PC-3 (cell line): ENCODE results near the gene PTBP1.

Experiments used
- CTCF ChIP-seq: fragments of 300-600 bp; sonication (generic); conservative IDR thresholded peaks from 2 replicates; pipeline ENCODE4 v1.5.1; 2017; ENCODE audit warnings: antibody characterized with exemption, low read depth, mild to moderate bottlenecking, low read length
- EZH2 ChIP-seq: fragments of 300-600 bp; sonication (generic); IDR thresholded peaks from one replicate; pipeline ENCODE4 v1.6.1; 2017; ENCODE audit warnings: antibody characterized with exemption, mild to moderate bottlenecking, low read length; ENCODE audit not compliant: unreplicated experiment

- TF ChIP-seq CTCF, result peak; percentile 36
- no peak for TF ChIP-seq EZH2
Measured at GRCh38 chr19:771332-771785, 25.9 kb upstream of the PTBP1 start.
